GM12892 (cell line): ENCODE data around the gene SLCO4A1.

Experiments used
- POLR2A ChIP-seq: IDR thresholded peaks from 2 replicates; pipeline ENCODE4 v1.6.1; 2011; ENCODE audit warnings: low read depth, low read length, control low read depth
- POLR2AphosphoS5 ChIP-seq: IDR thresholded peaks from 2 replicates; pipeline ENCODE4 v1.6.1; 2011; ENCODE audit warnings: low read depth, low read length, control low read depth
- TAF1 ChIP-seq: IDR thresholded peaks from 2 replicates; pipeline ENCODE4 v1.6.1; 2011; ENCODE audit warnings: low read depth, mild to moderate bottlenecking, control low read depth, low read length, borderline replicate concordance

GRCh38 chr20:62708591-62709536 is 66.6 kb downstream of the SLCO4A1 start, which contains the start of gene NTSR1:
- TF ChIP-seq POLR2A (no peak), POLR2AphosphoS5 (no peak), TAF1 (no peak)
